Heart left ventricle (tissue), 13 donors: ENCODE results near the gene TDRD7.

Experiments
- CTCF ChIP-seq, 12 donors: fragments of 200-600 bp; sonication (generic) in 4 of 12; IDR thresholded peaks; one replicate each; pipeline versions ENCODE4 v1.5.0 to v1.8.0; 2018 to 2022; ENCODE audit warnings: antibody characterized with exemption in 12 of 12, mild to moderate bottlenecking in 5 of 12
- POLR2A ChIP-seq, 2 donors: fragments of 450-650 bp; IDR thresholded peaks; one replicate each; pipeline ENCODE4 v1.6.1; 2017; ENCODE audit warnings: antibody characterized with exemption in 2 of 2, mild to moderate bottlenecking in 2 of 2, moderate library complexity in 2 of 2
- donor health status: ischemic (EF 13 %, LVEDD 7.1; RV severe dilation, severe dysfunction).
- donor health status: DM: no; HTN: yes; CAD: no.
- donor health status: DM: no; HTN: no; CAD: no.
- donor health status: ischemic (EF 25% LVEDD 6.9; RV normal size, moderate dysfunction).
- donor health status: ischemic (EF 25% LVEDD 5.7; RV mildly dilated, moderate dysfunction).
- donor health status: ischemic (EF 35%, LVEDD 5.7; RV mildly dilated, moderate dysfunction).
- donor health status: nonischemic (EF 11% LVEDD 7.7; RV severe dilation, severe dysfunction).
- donor health status: DM: yes; HTN: yes; CAD: no.
- donor health status: PGD.
- donor health status: ischemic (EF 29% LVEDD 5.4; RV normal size, mild dysfunction).
- donor health status: nonischemic (EF 23%, LVEDD 6.1; RV moderate dilation, normal function).

- TF ChIP-seq CTCF (IDR thresholded peaks at IDR 0.05) (no peak), POLR2A (IDR thresholded peaks at IDR 0.05) (no peak)
Measured at GRCh38 chr9:97425973-97426336, 14.1 kb downstream of the TDRD7 start.
